TTC549 (cell line): ENCODE results near the gene KREMEN1.

Experiments used
- FAIRE-seq: peaks from 2 replicates; lab custom pipeline; 2012; peaks lifted over from hg19 to GRCh38; lab: Jason Lieb, UNC

KREMEN1 gene

GRCh38 chr22:29207562-29208501, 135.0 kb downstream of the KREMEN1 start:
- no peak for FAIRE-seq

DNA sequence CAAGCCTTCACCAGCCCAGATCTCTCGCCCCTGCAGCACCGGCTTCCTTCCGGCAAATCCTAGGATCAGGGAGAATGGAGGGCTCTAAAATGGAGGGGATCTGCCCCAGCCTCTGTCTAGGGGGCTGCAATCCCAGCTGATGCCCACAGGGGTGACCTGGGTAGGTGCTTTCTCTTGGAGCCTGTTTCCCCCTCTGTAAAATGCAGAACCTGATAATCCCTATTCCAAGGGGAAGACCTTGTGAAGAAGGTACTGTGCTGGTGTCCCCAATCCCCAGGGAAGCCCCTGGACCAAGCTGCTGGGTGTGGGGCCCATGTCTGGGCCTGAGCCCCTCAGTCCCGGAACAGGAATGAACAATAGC, 135.6 kb downstream of the KREMEN1 start:
- no peak for FAIRE-seq

DNA sequence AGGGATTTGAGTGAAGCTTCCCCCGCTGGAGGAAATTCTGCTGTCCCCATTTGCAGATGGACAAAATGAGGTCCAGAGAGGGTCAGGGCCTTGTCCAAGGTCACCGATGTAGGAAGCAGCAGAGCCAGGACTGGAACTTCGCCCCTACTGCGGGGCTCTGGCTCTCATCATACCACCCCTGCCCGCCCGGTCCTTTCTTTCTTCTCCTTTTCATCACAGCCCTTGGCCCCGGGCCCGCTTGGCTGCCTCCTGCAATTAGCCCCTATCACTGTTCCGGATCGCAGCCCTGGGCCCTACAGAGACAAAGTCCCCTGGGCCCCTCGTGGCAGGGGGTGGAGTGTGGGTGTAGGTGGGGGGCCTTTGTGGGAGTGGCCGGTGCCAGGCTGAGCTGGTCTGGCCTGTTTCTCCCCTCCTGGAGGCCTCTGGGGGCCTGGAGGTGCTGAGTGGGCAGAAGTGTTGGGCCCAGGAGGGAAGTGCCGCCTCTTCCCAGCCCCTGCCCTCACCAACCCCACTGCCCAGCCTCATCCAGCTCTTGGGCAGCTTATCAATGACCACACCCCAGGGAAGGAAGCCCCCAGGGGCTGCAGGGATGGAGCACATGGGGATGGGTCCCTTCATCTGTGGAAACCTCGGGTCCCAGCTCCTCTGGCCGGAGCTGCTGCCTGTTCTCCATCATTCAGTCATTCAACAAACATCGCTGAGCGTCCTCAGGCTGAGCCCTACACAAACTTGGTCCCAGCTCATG, 136.2 kb downstream of the KREMEN1 start:
- no peak for FAIRE-seq

- FAIRE-seq: no peak
These were observed 136.7 kb downstream of the KREMEN1 start for GRCh38 chr22:29209624-29209929.

DNA sequence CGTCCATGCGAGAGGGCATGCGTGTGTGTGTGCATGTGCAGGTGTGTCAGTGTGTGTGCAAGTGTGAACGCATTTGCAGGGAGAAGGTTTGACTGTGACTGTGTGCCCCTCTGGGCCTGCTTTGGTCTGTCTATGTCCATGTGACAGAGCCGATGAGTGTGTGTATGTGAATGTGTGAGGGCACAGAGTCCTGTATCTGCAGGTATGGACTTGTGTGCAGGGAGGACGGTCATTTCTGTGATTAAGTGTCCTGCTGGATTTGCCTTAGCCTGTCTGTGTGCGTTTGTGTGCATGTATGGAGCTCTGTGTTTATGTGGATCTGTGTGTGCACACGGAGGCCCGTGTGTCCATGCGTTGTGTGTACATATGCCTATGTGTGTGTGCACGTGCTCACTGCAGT, 138.2 kb downstream of the KREMEN1 start:
- no peak for FAIRE-seq

GRCh38 chr22:29211466-29211865, 138.6 kb downstream of the KREMEN1 start:
- FAIRE-seq: no peak

DNA sequence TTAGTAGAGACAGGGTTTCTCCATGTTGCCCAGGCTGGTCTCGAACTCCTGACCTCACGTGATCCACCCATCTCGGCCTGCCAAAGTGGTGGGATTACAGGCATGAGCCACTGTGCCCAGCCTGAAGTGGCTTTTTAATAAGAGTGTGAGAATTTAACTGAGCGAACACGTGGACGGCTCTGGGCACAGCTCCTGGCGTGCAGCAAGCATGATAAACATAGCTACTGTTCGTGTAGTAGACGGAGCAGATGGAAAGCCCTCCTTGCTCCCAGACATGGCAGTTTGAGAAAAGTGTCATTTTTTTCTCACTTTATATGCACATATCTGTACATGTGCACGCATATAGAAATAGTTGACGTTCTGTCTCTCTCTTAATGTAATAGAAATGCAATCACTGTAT, 139.9 kb downstream of the KREMEN1 start:
- FAIRE-seq: no peak

- FAIRE-seq: no peak
These were observed 140.7 kb downstream of the KREMEN1 start for GRCh38 chr22:29213493-29213892.

- no peak for FAIRE-seq
These were observed 141.4 kb downstream of the KREMEN1 start for GRCh38 chr22:29214232-29214631.

GRCh38 chr22:29215012-29215860, 142.4 kb downstream of the KREMEN1 start:
- no peak for FAIRE-seq

- FAIRE-seq: no peak
These were observed 143.4 kb downstream of the KREMEN1 start for GRCh38 chr22:29216011-29216872.

DNA sequence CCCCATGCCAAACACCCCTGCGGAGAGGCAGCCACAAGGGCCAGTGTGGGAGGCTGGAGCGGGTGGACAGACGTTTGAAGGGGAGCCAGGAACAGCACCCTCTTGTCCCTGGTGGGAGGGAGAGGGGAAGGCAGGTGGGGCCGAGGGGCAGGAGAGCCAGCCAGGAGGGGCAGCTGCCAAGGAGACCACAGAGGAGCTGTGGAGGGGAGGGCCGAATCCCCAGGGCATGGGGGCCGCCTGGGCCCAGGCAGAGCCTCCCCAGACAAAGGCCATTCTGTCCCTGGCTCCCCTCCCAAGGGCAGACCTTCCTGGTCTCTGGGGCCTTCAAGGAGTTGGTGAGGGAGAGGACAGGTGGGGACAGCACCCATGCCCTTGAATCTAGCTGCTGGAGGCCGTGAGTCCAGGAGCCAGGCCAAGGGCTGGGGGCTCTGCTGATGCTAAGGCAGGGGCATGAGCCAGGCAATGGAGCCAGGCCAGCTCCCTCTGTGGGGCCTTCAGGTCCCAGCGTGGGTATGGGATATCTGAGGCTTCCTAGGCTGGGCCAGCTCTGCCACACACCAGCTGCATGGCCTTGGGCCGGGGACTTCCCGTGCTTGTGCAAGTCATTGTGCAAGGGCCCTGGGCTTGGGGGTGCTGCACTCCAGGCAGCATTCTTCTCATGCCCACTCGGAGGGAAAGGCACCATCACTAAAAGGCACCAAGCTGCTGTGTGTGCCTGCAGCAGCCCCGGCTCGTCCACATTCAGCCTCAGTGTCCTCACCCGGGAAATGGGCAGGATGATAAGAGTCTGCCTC, 144.2 kb downstream of the KREMEN1 start:
- FAIRE-seq: no peak
